HPDE6-E6E7 (cell line): Measurements from ENCODE around the gene TRUB1.
"Not testable (repeated sequence)": the region's sequence is repeated elsewhere in the genome, so short reads cannot be mapped to it uniquely, and the experiment has no call there.

Experiments
- DNase-seq: peaks from one replicate; pipeline ENCODE4 v3.0.0; 2011; ENCODE audit warnings: missing footprints; ENCODE audit errors: extremely low spot score

Gene TRUB1

GRCh38 chr10:114937962-114938855 is at the start of gene TRUB1:
TRUB1 (plus strand) TSS chr10:114938195; CDS start chr10:114938254, 59 bp downstream.
- DNase-seq = peak; percentile 79

GRCh38 chr10:114893251-114893650 is 44.7 kb upstream of the TRUB1 start:
- DNase-seq = no peak

- no peak for DNase-seq
These were observed 43.1 kb upstream of the TRUB1 start for GRCh38 chr10:114894911-114895310.

GRCh38 chr10:114897011-114897410 is 41.0 kb upstream of the TRUB1 start:
- not testable (repeated sequence) for DNase-seq

- no peak for DNase-seq
These were observed 40.4 kb upstream of the TRUB1 start for GRCh38 chr10:114897593-114897992.

- DNase-seq = no peak
These were observed 38.0 kb upstream of the TRUB1 start for GRCh38 chr10:114899982-114900381.

- no peak for DNase-seq
These were observed 37.3 kb upstream of the TRUB1 start for GRCh38 chr10:114900658-114901057.

- DNase-seq = no peak
These were observed 35.8 kb upstream of the TRUB1 start for GRCh38 chr10:114902151-114902550.

GRCh38 chr10:114905450-114905849 is 32.5 kb upstream of the TRUB1 start:
- DNase-seq = no peak

- DNase-seq = no peak
These were observed 31.0 kb upstream of the TRUB1 start for GRCh38 chr10:114906981-114907380.

GRCh38 chr10:114908896-114909295 is 29.1 kb upstream of the TRUB1 start:
- DNase-seq = no peak

GRCh38 chr10:114911052-114911711 is 26.8 kb upstream of the TRUB1 start:
- DNase-seq = no peak

- DNase-seq = no peak
These were observed 26.1 kb upstream of the TRUB1 start for GRCh38 chr10:114911801-114912469.

- no peak for DNase-seq
These were observed 25.5 kb upstream of the TRUB1 start for GRCh38 chr10:114912470-114912859.

GRCh38 chr10:114914560-114914959 is 23.4 kb upstream of the TRUB1 start:
- DNase-seq = no peak

GRCh38 chr10:114915294-114915693 is 22.7 kb upstream of the TRUB1 start:
- DNase-seq = no peak

- DNase-seq = no peak
These were observed 21.3 kb upstream of the TRUB1 start for GRCh38 chr10:114916653-114917052.

- DNase-seq = no peak
These were observed 20.5 kb upstream of the TRUB1 start for GRCh38 chr10:114917459-114917858.

- peak; percentile 19 for DNase-seq
These were observed 19.9 kb upstream of the TRUB1 start for GRCh38 chr10:114917927-114918672.

- no peak for DNase-seq
These were observed 17.5 kb upstream of the TRUB1 start for GRCh38 chr10:114920459-114920858.

GRCh38 chr10:114922003-114922402 is 16.0 kb upstream of the TRUB1 start:
- no peak for DNase-seq

GRCh38 chr10:114923551-114923950 is 14.4 kb upstream of the TRUB1 start:
- no peak for DNase-seq
